Effector memory CD8-positive, alpha-beta T cell (primary cell): ENCODE measurements around the gene LSM3.

Experiments used
- ATAC-seq: fragments of 150-1000 bp; cut with Tn5 transposase; replicated peaks from 2 replicates; pipeline ENCODE4 v1.10.0; 2021; ENCODE audit warnings: mild to moderate bottlenecking, moderate library complexity
- DNase-seq, 3 experiments: peaks; one replicate each; pipeline ENCODE4 v3.0.0; 2021
- H3K27ac Mint-ChIP-seq, 2 donors: one replicate each; pipeline ENCODE4 v1.8.0; 2022; ENCODE audit warnings: mild to moderate bottlenecking in 2 of 2, mixed read lengths in 2 of 2, moderate library complexity in 2 of 2
- H3K27me3 Mint-ChIP-seq, 2 donors: one replicate each; pipeline ENCODE4 v1.8.0; 2022; ENCODE audit warnings: mixed read lengths in 2 of 2
- H3K36me3 Mint-ChIP-seq: one replicate; pipeline ENCODE4 v1.8.0; 2022; ENCODE audit warnings: mild to moderate bottlenecking, moderate library complexity, mixed read lengths; ENCODE audit not compliant: insufficient read depth
- H3K4me1 Mint-ChIP-seq, 2 donors: one replicate each; pipeline ENCODE4 v1.8.0; 2022; ENCODE audit warnings: low read depth in 2 of 2, mixed read lengths in 2 of 2
- H3K4me3 Mint-ChIP-seq, 2 donors: one replicate each; pipeline ENCODE4 v1.8.0; 2022; ENCODE audit warnings: mild to moderate bottlenecking in 2 of 2, mixed read lengths in 2 of 2, moderate library complexity in 2 of 2
- H3K9me3 Mint-ChIP-seq, 2 donors: one replicate each; pipeline ENCODE4 v1.8.0; 2022; ENCODE audit warnings: mixed read lengths in 2 of 2

Gene LSM3

DNA sequence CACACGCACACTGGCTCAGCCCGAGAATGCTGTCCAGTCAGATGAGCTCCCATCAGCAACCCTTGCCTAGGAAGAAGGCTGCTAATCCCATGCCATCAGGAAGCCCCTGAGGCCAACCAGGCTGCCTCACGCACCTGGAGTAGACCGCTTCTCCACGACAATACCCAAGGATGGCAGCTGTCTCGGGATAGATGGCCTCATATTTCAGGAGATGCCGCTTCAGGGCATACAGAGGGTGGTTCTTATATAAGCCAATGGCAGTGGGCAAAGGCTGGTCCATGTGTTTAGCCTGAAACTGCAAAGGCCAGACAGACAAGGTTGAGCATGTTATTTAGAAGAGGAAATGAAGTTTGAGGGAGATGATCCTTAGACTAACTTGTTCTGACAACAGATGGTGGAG is 22.4 kb upstream of the LSM3 start:
- H3K27ac Mint-ChIP-seq, result peak overlapping the region; percentile 9 to 57
- DNase-seq, result no peak
- ATAC-seq, result no peak
- H3K4me1 Mint-ChIP-seq, result peaks cover 5 to 8% of the 10 kb centered on the region in 2 donors
- peaks cover 67% of the 10 kb centered on the region for H3K36me3 Mint-ChIP-seq
- peaks cover 0 to 2% of the 10 kb centered on the region in 2 donors for H3K9me3 Mint-ChIP-seq
- no peak overlapping the region for H3K4me3 Mint-ChIP-seq
- H3K27me3 Mint-ChIP-seq, result no peaks in the 10 kb centered on the region

DNA sequence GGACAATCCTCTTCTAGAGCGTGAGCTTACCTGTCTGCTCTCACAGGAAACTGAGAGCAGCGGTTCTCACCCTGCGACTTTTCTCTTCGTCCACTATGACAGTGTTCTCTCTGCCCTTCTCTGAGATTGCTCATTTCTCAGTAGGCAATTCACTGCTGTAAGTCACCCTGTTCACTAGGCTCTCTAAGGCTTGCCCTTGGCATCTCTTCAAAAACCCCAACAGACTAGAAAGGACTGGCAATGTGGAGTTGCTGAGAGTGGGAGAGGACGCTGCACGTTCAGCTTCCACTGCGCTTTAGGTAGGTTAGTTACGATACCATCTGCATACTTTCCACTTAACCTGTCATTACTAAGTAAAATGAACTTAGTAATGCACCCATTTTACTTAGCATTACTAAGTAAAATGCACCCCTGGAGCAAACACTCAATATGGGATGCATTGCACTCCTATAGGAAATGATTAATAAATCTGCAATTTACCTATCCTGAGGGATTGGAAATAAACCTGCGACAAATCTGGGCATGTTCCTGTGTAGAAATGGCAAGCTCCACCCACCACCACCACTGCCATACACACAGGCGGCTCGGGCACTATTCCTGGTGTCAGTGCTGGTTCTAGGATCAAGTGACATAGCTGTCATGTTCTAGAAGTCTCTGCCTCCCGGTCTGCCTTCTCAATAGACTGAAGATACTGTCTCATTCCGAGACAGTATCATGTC is 21.6 kb upstream of the LSM3 start:
- Mint-ChIP-seq H3K4me1 (peaks cover 5 to 8% of the 10 kb centered on the region in 2 donors), H3K27me3 (no peaks in the 10 kb centered on the region), H3K9me3 (peaks cover 0 to 2% of the 10 kb centered on the region in 2 donors), H3K27ac (no peak overlapping the region), H3K36me3 (peaks cover 75% of the 10 kb centered on the region), H3K4me3 (no peak overlapping the region)
- DNase-seq (no peak), ATAC-seq (no peak)

DNA sequence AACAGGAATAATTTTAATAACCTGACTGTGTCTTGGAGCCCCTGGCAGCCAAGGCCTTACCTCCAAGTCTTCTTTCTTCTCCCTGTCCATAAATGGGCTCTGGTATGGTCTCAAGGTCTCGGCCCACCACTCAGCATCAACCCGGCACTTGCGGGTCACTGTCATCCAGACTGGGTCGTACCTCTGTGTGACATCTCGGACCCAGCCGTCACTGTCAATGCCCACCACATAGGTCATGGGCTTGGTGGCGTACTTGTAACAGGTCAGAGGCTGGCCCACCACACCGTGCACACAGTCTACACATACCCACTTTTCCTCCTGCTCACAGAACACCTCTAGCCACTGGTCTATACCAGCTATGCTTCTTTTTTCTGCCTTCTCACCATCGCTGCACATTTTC is 20.7 kb upstream of the LSM3 start:
- no peaks in the 10 kb centered on the region for H3K27me3 Mint-ChIP-seq
- peaks cover 8 to 11% of the 10 kb centered on the region in 2 donors for H3K4me1 Mint-ChIP-seq
- peaks cover 0 to 2% of the 10 kb centered on the region in 2 donors for H3K9me3 Mint-ChIP-seq
- ATAC-seq, result no peak
- no peak overlapping the region for H3K27ac Mint-ChIP-seq
- no peak overlapping the region for H3K4me3 Mint-ChIP-seq
- H3K36me3 Mint-ChIP-seq, result peaks cover 81% of the 10 kb centered on the region
- no peak for DNase-seq

DNA sequence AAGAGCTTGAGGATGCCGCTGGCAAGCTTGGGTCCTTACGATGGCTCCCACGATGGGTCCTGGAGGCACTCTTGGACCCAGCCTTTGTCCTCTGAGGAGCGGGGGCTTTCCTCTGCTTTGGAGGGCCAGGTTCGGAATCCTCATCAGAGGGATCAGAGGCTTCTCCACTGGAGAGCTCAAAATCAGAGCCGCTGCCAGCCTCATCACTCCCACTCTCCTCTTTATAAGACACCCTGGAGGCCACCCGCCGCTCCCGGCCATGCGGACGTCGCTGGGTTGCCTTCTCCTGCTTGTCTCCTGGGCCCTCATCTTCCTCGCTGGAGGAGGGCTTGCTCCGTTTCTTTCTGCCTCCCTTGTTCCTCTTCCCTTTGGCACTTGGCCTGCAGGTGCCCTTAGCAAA is 20.2 kb upstream of the LSM3 start:
- H3K4me3 Mint-ChIP-seq, result no peak overlapping the region
- no peaks in the 10 kb centered on the region for H3K27me3 Mint-ChIP-seq
- H3K4me1 Mint-ChIP-seq, result peaks cover 8 to 11% of the 10 kb centered on the region in 2 donors
- peak overlapping the region in 1 of 2 donors; percentile 42 for H3K27ac Mint-ChIP-seq
- peaks cover 0 to 2% of the 10 kb centered on the region in 2 donors for H3K9me3 Mint-ChIP-seq
- peaks cover 83% of the 10 kb centered on the region for H3K36me3 Mint-ChIP-seq
- DNase-seq, result no peak
- ATAC-seq, result no peak

DNA sequence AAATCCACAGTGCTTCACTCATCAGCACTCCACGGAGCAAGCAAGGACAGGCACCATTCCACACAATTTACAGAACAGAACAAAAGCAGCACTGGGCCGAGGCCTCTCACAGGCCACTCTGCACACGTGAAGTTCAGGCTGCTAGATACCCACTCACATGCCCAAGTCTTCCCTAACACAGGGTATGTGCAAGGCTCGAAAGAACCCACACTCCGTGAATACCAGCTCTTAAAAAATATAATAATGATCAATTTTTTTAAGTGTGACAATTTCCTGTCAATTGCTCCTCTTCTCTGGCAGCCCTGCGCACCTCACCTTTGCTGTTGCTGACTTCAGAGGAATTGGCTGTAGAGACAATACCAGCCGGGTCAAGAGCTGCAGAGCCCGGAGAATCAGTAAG is 19.2 kb upstream of the LSM3 start:
- Mint-ChIP-seq H3K9me3 (peaks cover 0 to 2% of the 10 kb centered on the region in 2 donors), H3K4me3 (no peak overlapping the region), H3K4me1 (peaks cover 5 to 6% of the 10 kb centered on the region in 2 donors), H3K27ac (no peak overlapping the region), H3K27me3 (no peaks in the 10 kb centered on the region), H3K36me3 (peaks cover 84% of the 10 kb centered on the region)
- ATAC-seq, result no peak
- no peak for DNase-seq

DNA sequence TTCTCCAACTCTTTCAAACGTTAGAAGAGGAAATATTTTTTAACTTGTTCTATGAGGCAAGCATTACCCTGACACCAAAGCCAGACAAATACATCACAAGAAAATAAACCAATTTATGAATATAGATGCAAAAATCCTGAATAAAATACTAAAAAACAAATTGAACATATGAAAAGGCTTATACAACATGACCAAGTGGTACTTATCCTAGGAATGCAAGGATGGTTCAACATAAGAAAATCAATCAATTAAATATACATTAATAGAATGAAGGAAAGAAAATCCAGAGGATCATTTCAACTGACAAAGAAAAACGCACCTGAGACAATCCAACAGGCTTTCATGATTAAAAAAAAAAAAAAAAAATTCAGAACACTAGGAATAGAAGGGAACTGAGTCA is 17.3 kb upstream of the LSM3 start:
- ATAC-seq (no peak), DNase-seq (no peak)
- Mint-ChIP-seq H3K9me3 (peaks cover 0 to 2% of the 10 kb centered on the region in 2 donors), H3K27ac (no peak overlapping the region), H3K36me3 (peaks cover 91% of the 10 kb centered on the region), H3K27me3 (no peaks in the 10 kb centered on the region), H3K4me3 (no peak overlapping the region), H3K4me1 (peaks cover 6% of the 10 kb centered on the region in 2 donors)

DNA sequence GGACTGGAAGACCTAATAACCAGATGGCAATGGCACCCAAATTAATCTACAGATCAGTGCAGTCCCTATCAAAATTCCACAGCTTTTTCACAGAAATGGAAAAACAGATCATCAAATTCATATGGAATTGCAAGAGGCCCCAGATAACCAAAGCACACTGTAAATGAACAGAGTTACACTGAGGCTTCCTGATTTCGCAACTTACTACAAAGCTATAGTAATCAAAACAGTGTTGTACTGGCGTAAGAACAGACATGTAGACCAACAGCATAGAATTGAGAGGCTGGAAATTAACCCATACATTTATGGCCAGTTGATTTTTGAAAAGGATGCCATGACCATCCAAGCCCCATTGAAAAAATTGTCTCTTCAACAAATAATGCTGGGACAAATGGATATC is 16.4 kb upstream of the LSM3 start:
- ATAC-seq (no peak), DNase-seq (no peak)
- Mint-ChIP-seq H3K9me3 (peaks cover 0 to 2% of the 10 kb centered on the region in 2 donors), H3K4me3 (no peak overlapping the region), H3K27me3 (no peaks in the 10 kb centered on the region), H3K27ac (no peak overlapping the region), H3K36me3 (peaks cover 91% of the 10 kb centered on the region), H3K4me1 (peaks cover 6 to 8% of the 10 kb centered on the region in 2 donors)

DNA sequence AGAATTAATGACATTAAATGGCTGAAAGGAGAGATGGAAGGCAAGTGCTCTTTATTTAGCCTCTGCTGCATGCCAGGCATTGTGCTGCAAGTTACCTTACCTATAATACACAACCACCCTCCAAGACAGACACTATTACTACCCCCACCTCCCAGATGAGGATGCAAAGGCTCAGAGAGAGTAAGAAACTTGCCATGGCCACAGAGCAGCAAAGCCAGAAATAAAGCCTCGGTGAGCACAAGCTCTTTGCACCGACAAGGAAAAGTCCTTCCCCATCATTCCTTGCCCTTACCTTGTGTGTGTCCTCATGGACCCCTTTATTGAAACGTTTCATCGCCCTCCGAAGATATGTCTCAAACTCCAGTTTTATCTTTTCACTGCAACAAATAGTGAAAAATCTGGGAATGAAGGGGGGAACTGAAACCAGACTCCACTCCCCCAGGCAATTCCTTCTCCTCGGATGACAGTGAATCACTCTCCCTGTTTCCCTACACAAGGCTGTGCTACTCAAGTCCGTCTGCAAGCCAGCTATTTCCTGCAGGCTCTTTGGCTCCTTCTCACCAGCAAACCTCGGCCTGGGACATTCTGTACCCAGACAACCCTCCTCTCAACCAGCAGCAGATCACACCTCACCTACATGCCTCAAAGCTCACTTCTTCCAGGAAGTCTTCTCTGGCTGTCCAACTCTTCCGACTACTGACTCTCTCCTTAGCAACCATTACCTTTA is 11.6 kb upstream of the LSM3 start:
- H3K27me3 Mint-ChIP-seq, result no peaks in the 10 kb centered on the region
- DNase-seq, result no peak
- no peak overlapping the region for H3K4me3 Mint-ChIP-seq
- no peaks in the 10 kb centered on the region for H3K9me3 Mint-ChIP-seq
- peaks cover 12 to 24% of the 10 kb centered on the region in 2 donors for H3K4me1 Mint-ChIP-seq
- ATAC-seq, result no peak
- peaks cover 87% of the 10 kb centered on the region for H3K36me3 Mint-ChIP-seq
- H3K27ac Mint-ChIP-seq, result peak overlapping the region; percentile 54 to 67

DNA sequence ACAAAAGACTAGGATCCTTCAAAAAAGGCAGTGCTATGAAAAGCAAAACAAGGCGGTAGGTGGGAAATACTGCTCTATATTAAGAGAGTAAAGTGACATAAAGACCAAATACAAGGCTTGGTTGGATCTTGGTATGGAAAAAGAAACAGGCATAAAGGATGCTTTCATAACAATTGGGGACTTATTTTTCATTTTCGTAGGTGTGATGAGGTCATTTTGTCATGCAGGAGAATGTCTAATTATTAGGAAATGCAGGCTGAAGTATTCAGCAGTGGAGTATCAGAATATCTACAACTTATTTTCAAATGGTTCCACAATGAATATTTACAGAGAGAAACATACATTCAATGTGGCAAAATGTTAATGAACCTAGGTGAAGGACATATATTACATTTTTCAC is 9.2 kb upstream of the LSM3 start:
- H3K27me3 Mint-ChIP-seq, result no peaks in the 10 kb centered on the region
- H3K4me1 Mint-ChIP-seq, result peaks cover 20 to 30% of the 10 kb centered on the region in 2 donors
- no peak overlapping the region for H3K27ac Mint-ChIP-seq

DNA sequence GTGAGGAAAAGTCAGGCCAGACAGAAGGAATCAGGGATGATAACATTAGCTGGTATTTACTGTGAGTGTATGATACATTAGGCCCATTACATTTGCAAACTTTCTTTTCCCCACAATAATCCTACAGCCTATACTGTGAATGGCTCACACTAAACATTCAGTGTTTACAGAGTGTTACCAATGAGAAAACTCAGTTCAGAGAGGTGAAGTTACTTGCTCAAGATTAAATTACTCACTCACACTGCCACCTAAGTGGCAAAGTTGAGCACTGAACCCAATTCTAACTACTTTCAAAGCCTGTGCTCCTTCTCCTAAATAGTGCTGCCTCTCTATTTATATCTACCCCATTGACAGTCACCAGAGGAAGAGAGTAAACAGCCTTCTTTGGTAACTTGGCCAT is 8.7 kb upstream of the LSM3 start:
- Mint-ChIP-seq H3K9me3 (no peaks in the 10 kb centered on the region), H3K27ac (peak overlapping the region in 1 of 2 donors; percentile 84), H3K4me3 (no peak overlapping the region), H3K4me1 (peaks cover 23 to 33% of the 10 kb centered on the region in 2 donors), H3K27me3 (no peaks in the 10 kb centered on the region), H3K36me3 (peaks cover 67% of the 10 kb centered on the region)
- DNase-seq (no peak), ATAC-seq (no peak)

More for the DNA sequence above, 9.2 kb upstream of the LSM3 start:
- DNase-seq, result no peak
- Mint-ChIP-seq H3K36me3 (peaks cover 71% of the 10 kb centered on the region), H3K9me3 (no peaks in the 10 kb centered on the region), H3K4me3 (no peak overlapping the region)
- ATAC-seq, result no peak

DNA sequence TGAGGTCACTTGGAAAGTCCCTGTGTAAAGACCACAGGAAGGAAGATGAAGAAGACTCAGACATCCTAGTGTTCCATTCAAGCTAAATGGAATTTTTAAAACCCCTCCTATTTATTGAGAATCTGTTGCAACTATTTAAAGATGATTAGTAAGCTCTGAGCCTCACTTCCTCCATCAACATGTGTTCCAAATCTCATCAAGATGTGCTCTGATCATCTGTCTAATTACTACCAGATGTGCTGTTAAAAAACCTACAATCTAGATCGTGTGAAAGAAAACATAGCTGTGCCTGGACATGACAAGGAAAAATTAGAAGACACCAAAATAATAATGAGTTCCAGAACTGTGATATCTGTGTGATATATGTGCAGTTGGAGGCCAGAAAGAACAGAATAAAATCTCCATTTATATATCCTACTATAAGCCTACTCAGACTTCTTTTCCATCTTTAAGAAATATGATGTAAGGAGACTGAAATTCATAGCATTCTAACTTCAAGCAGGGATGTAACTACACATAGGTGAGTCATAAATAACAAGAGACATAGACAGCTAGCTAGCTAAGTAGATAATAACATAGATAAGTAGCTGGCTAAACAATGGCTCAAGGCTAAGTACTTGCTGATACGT is 8.0 kb upstream of the LSM3 start:
- Mint-ChIP-seq H3K36me3 (peaks cover 61% of the 10 kb centered on the region), H3K4me1 (peaks cover 31 to 40% of the 10 kb centered on the region in 2 donors), H3K4me3 (no peak overlapping the region), H3K27me3 (no peaks in the 10 kb centered on the region), H3K27ac (peak overlapping the region in 1 of 2 donors; percentile 84), H3K9me3 (no peaks in the 10 kb centered on the region)
- ATAC-seq, result no peak
- DNase-seq, result no peak

DNA sequence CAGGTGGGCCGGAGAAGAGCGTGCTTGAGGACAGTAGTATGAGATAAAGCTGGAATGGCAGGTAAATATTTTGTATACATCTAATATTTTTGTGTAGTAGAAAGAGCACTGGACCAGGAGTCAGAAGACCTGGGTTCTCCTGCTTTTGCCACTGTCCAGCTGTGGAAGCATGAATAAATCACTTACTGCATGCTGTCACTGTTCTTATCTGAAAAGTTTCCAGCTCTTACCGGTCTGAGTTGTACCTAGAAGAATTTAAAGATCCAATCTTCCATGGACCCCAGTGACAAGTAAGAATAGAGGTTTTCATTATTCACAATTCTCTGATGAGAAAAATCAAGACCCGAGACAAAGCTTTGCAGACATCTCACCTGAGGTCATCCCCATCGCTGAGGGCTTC is 6.1 kb upstream of the LSM3 start:
- H3K4me1 Mint-ChIP-seq, result peaks cover 38 to 52% of the 10 kb centered on the region in 2 donors
- H3K27ac Mint-ChIP-seq, result peak overlapping the region; percentile 23 to 54
- H3K4me3 Mint-ChIP-seq, result no peak overlapping the region
- peaks cover 56% of the 10 kb centered on the region for H3K36me3 Mint-ChIP-seq
- no peaks in the 10 kb centered on the region for H3K9me3 Mint-ChIP-seq
- DNase-seq, result no peak
- no peaks in the 10 kb centered on the region for H3K27me3 Mint-ChIP-seq
- no peak for ATAC-seq

DNA sequence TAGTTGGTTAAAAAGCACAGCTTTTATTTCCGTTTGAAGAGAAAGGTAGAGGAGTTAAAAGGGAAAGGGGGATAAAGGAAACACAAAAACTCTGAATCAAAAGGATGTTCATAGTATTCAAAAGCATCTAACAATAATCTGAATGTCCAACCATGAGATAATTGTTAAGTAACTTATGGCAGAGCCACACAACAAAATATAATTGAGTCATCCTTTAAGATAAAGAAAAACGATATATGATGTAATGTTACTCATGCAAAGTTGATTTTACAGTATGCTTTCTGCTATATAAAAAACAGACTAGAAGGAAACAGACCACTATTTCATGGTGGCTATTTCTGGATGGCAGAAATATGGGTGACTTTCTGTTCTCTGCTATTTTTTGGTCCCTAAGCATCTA is 4.1 kb upstream of the LSM3 start:
- H3K4me1 Mint-ChIP-seq, result peaks cover 45 to 63% of the 10 kb centered on the region in 2 donors

More for the DNA sequence above, 4.1 kb upstream of the LSM3 start:
- no peak for ATAC-seq
- no peaks in the 10 kb centered on the region for H3K9me3 Mint-ChIP-seq
- H3K36me3 Mint-ChIP-seq, result peaks cover 52% of the 10 kb centered on the region
- peak overlapping the region; percentile 86 to 100 for H3K27ac Mint-ChIP-seq
- no peaks in the 10 kb centered on the region for H3K27me3 Mint-ChIP-seq
- H3K4me3 Mint-ChIP-seq, result peak overlapping the region; percentile 26 to 79
- DNase-seq, result no peak
